Smooth muscle cell (in vitro differentiated cells): ENCODE results near the gene MARCHF2. TPM values are rescaled to one million over a fixed set of nuclear protein-coding genes. Genes with fewer than 3 reads are reported as not detected.
"Not testable (repeated sequence)": the region's sequence is repeated elsewhere in the genome, so short reads cannot be mapped to it uniquely, and the experiment has no call there.

Experiments
- DNase-seq: peaks from one replicate; lab custom pipeline; 2025; ENCODE audit not compliant: unreplicated experiment; lab: John Stamatoyannopoulos, UW
- H2AFZ ChIP-seq: fragments of 200-600 bp; sonication (generic); 2 replicates; pipeline ENCODE4 v1.6.0; 2016; ENCODE audit warnings: antibody characterized with exemption, low read depth, mild to moderate bottlenecking
- H3F3A ChIP-seq: fragments of 200-600 bp; sonication (generic); 2 replicates; pipeline ENCODE4 v1.6.0; 2017; ENCODE audit warnings: antibody characterized with exemption, low read depth
- H3K27ac ChIP-seq: fragments of 200-600 bp; sonication (generic); 2 replicates; pipeline ENCODE4 v1.5.1; 2016; ENCODE audit warnings: low read depth, mild to moderate bottlenecking
- H3K27me3 ChIP-seq: fragments of 200-600 bp; sonication (generic); 2 replicates; pipeline ENCODE4 v1.6.1; 2016; ENCODE audit warnings: low read depth, mild to moderate bottlenecking
- H3K36me3 ChIP-seq: fragments of 200-600 bp; sonication (generic); 2 replicates; pipeline ENCODE4 v1.5.1; 2016; ENCODE audit warnings: low read depth
- H3K4me1 ChIP-seq: fragments of 200-600 bp; sonication (generic); 2 replicates; pipeline ENCODE4 v1.5.1; 2016; ENCODE audit warnings: low read depth
- H3K4me2 ChIP-seq: fragments of 200-600 bp; sonication (generic); 2 replicates; pipeline ENCODE4 v1.6.0; 2016; ENCODE audit warnings: mild to moderate bottlenecking
- H3K4me3 ChIP-seq: fragments of 200-600 bp; sonication (generic); 2 replicates; pipeline ENCODE4 v1.5.1; 2016; ENCODE audit warnings: mild to moderate bottlenecking
- H3K79me2 ChIP-seq: fragments of 200-600 bp; sonication (generic); 2 replicates; pipeline ENCODE4 v1.6.0; 2016; ENCODE audit warnings: low read depth, mild to moderate bottlenecking
- H3K9ac ChIP-seq: fragments of 200-600 bp; sonication (generic); 2 replicates; pipeline ENCODE4 v1.6.0; 2016; ENCODE audit warnings: low read depth
- H3K9me3 ChIP-seq: fragments of 200-600 bp; sonication (generic); replicated peaks from 2 replicates; pipeline ENCODE4 v1.5.1; 2016; ENCODE audit warnings: low read depth
- H4K20me1 ChIP-seq: fragments of 200-600 bp; sonication (generic); 2 replicates; pipeline ENCODE4 v1.6.0; 2016; ENCODE audit warnings: low read depth
- WGBS: methylation state at CpG from one replicate; pipeline ENCODE4 v1.1.7; 2016; ENCODE audit warnings: low lambda C conversion rate; 5-methylcytosine and 5-hydroxymethylcytosine counted together
- polyA plus RNA-seq: library from polyadenylated mRNA; unstranded; fragments of >200 nt; fragmentation: Nextera tagmentation; extraction: Ambion mirVana; gene quantifications from 2 replicates; pipeline ENCODE4 v1.2.1, GENCODE V29; 2016
- total RNA-seq: library from RNA; depleted of rRNA; stranded (reverse); fragments of >200 nt; gene quantifications from 2 replicates; pipeline ENCODE4 v1.2.3, GENCODE V29; 2014
- TF ChIP-seq, protein P1 (sequence below): fragments of 200-600 bp; sonication (generic); IDR thresholded peaks from 2 replicates; pipeline ENCODE4 v1.5.1; 2017; ENCODE audit warnings: borderline replicate concordance, mild to moderate bottlenecking, antibody characterized with exemption; ENCODE audit not compliant: insufficient read depth, poor library complexity, severe bottlenecking

The MARCHF2 gene
- total and polyA plus RNA-seq, 2 experiments from 2014 or later, result 22.2 to 24.4 TPM

DNA sequence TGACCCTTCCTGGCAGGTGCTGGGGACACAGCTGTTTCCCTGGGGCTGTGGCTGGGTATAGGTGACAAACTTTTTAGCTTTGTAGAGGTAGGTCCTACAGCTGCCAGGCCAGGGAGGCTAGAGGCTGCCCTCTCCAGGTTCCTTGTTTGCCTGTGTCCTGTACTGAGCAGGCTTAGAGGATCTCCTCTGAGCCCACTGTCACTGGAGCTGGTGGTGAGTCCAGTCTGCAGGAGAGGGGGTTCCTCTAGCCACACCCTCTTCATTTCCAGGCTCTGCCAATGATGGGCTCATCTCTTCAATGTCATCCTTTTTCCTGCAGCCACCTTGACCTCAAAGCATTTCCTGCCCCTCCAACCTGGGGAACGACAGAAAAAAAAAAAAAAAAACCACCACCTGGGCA, 35.5 kb upstream of the MARCHF2 start:
- H3K4me3 ChIP-seq, result no peak overlapping the region
- no peak overlapping the region for H2AFZ ChIP-seq
- no peak overlapping the region for H3K9ac ChIP-seq
- no peaks in the 10 kb centered on the region for H3K4me1 ChIP-seq
- DNase-seq, result no peak
- H3K9me3 ChIP-seq, result no peaks in the 10 kb centered on the region
- H3K27me3 ChIP-seq, result no peaks in the 10 kb centered on the region
- H3K4me2 ChIP-seq, result no peak overlapping the region
- no peaks in the 10 kb centered on the region for H3K79me2 ChIP-seq
- H3K36me3 ChIP-seq, result no peaks in the 10 kb centered on the region
- H4K20me1 ChIP-seq, result no peaks in the 10 kb centered on the region
- TF ChIP-seq, protein P1, sequence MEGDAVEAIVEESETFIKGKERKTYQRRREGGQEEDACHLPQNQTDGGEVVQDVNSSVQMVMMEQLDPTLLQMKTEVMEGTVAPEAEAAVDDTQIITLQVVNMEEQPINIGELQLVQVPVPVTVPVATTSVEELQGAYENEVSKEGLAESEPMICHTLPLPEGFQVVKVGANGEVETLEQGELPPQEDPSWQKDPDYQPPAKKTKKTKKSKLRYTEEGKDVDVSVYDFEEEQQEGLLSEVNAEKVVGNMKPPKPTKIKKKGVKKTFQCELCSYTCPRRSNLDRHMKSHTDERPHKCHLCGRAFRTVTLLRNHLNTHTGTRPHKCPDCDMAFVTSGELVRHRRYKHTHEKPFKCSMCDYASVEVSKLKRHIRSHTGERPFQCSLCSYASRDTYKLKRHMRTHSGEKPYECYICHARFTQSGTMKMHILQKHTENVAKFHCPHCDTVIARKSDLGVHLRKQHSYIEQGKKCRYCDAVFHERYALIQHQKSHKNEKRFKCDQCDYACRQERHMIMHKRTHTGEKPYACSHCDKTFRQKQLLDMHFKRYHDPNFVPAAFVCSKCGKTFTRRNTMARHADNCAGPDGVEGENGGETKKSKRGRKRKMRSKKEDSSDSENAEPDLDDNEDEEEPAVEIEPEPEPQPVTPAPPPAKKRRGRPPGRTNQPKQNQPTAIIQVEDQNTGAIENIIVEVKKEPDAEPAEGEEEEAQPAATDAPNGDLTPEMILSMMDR, result no peak
- no peak overlapping the region for H3K27ac ChIP-seq
- no peaks in the 10 kb centered on the region for H3F3A ChIP-seq
- 60% methylated on average over 1 of the region's 1 CpG for WGBS

DNA sequence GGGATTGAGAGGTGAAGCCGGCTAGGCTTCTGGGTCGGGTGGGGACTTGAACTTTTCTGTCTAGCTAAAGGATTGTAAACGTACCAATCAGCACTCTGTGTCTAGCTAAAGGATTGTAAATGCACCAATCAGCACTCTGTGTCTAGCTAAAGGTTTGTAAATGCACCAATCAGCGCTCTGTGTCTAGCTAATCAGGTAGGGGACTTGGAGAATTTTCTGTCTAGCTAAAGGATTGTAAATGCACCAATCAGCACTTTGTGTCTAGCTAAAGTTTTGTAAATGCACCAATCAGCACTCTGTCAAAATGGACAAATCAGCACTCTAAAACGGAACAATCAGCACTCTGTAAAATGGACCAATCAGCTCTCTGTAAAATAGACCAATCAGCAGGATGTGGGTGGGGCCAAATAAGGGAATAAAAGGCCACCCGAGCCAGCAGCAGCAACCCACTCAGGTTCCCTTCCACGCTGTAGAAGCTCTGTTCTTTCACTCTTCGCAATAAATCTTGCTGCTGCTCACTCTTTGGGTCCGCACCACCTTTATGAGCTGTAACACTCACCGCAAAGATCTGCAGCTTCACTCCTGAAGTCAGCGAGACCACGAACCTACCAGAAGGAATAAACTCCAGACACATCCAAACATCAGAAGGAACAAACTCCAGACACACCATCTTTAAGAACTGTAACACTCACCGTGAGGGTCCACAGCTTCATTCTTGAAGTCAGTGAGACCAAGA, 33.8 kb upstream of the MARCHF2 start:
- H3K9ac ChIP-seq, H3K4me2 ChIP-seq, H3K36me3 ChIP-seq, DNase-seq, H4K20me1 ChIP-seq, H3K4me3 ChIP-seq, H3K4me1 ChIP-seq, H3K27me3 ChIP-seq, H3K27ac ChIP-seq, H2AFZ ChIP-seq, H3K9me3 ChIP-seq, H3K79me2 ChIP-seq, H3F3A ChIP-seq: not testable (repeated sequence)
- 96% methylated on average over 13 of the region's 13 CpGs for WGBS

DNA sequence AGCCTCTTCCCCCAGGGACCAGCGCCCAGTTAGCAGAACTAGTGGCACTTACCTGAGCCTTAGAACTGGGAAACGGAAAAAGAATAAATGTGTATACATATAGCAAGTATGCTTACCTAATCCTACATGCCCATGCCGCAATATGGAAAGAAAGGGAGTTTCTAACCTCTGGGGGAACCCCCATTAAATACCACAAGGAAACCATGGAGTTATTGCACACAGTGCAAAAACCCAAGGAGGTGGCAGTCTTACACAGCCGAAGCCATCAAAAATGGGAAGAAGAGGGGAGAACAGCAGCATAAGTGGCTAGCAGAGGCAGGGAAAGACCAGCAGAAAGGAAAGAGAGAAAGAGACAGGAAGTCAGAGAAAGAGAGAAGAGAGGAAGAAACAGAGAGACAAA, 28.5 kb upstream of the MARCHF2 start:
- not testable (repeated sequence) for H3K4me1 ChIP-seq, H3K4me3 ChIP-seq, H3K36me3 ChIP-seq, H3K27me3 ChIP-seq, H3F3A ChIP-seq, H2AFZ ChIP-seq, H3K79me2 ChIP-seq, H3K4me2 ChIP-seq, H3K27ac ChIP-seq, H4K20me1 ChIP-seq, H3K9ac ChIP-seq, DNase-seq, H3K9me3 ChIP-seq
- WGBS, result 88% methylated on average over 4 of the region's 4 CpGs

DNA sequence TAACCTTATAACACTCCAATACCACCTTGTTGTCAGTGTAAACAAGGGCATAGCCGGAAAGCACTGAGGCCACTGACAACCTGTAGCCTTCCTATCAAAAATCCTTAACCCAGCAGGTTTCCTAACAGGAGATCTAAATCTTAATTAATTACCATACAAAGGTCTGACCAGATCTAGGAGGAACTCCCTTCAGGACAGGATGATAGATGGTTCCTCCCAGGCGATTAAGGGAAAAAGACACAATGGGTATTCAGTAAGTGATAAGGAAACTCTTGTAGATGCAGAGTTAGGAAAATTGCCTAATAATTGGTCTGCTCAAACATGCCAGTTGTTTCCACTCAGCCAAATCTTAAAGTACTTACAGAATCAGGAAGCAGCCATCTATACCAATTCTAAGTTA, 28.0 kb upstream of the MARCHF2 start:
- H2AFZ ChIP-seq, H3K4me2 ChIP-seq, H3K4me3 ChIP-seq, H3K9me3 ChIP-seq, H3K9ac ChIP-seq, H3K79me2 ChIP-seq, H3K27me3 ChIP-seq, H3K4me1 ChIP-seq, H3K36me3 ChIP-seq, DNase-seq, H3K27ac ChIP-seq, H3F3A ChIP-seq, H4K20me1 ChIP-seq: not testable (repeated sequence)
- WGBS, result 76% methylated on average over 2 of the region's 2 CpGs

DNA sequence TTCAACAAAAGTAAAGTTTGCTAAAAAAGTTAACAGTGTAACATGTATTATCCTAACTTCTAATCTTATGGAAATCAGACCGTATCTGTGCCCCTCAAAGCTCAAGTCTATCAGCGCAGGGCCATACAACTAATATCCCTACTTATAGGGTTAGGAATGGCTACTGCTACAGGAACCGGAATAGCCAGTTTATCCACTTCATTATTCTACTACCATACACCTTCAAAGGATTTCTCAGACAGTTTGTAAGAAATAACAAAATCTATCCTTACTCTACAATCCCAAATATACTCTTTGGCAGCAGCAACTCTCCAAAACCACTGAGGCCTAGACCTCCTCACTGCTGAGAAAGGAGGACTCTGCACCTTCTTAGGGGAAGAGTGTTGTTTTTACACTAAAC, 27.5 kb upstream of the MARCHF2 start:
- WGBS, result 82% methylated on average over 3 of the region's 3 CpGs
- H3K4me1 ChIP-seq, result not testable (repeated sequence)

DNA sequence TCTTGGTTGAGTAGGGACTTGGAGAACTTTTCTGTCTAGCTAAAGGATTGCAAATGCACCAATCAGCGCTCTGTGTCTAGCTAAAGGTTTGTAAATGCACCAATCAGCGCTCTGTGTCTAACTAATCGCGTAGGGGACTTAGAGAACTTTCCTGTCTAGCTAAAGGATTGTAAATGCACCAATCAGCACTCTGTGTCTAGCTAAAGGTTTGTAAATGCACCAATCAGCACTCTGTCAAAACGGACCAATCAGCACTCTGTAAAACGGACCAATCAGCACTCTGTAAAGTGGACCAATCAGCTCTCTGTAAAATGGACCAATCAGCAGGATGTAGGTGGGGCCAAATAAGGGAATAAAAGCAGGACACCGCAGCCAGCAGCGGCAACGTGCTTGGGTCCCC, 26.7 kb upstream of the MARCHF2 start:
- H3K4me1 ChIP-seq, H3K27ac ChIP-seq, H3K4me2 ChIP-seq, DNase-seq, H3K9me3 ChIP-seq, H3K36me3 ChIP-seq, H3F3A ChIP-seq, H3K9ac ChIP-seq, H3K79me2 ChIP-seq, H4K20me1 ChIP-seq, H2AFZ ChIP-seq, H3K27me3 ChIP-seq, H3K4me3 ChIP-seq: not testable (repeated sequence)
- WGBS, result 75% methylated on average over 9 of the region's 9 CpGs

More for the DNA sequence above, 27.5 kb upstream of the MARCHF2 start:
- not testable (repeated sequence) for H3K4me2 ChIP-seq, H3K27me3 ChIP-seq, H3K36me3 ChIP-seq, H3K4me3 ChIP-seq, H3K9ac ChIP-seq, H4K20me1 ChIP-seq, H3K79me2 ChIP-seq, DNase-seq, H3F3A ChIP-seq, H2AFZ ChIP-seq, H3K9me3 ChIP-seq
- peak overlapping the region; percentile 31 for H3K27ac ChIP-seq
